Jurkat, Clone E6-1 (cell line): ENCODE data around the gene PLCD1.

Source experiments
- DNase-seq: peaks from one replicate; pipeline ENCODE4 v3.0.0-alpha.2; 2011; ENCODE audit warnings: low read depth, low spot score
- H3K4me3 ChIP-seq: 2 replicates; pipeline ENCODE4 v1.5.1; 2011; ENCODE audit warnings: mild to moderate bottlenecking, low read length, control low read depth, moderate library complexity

PLCD1 gene

DNA sequence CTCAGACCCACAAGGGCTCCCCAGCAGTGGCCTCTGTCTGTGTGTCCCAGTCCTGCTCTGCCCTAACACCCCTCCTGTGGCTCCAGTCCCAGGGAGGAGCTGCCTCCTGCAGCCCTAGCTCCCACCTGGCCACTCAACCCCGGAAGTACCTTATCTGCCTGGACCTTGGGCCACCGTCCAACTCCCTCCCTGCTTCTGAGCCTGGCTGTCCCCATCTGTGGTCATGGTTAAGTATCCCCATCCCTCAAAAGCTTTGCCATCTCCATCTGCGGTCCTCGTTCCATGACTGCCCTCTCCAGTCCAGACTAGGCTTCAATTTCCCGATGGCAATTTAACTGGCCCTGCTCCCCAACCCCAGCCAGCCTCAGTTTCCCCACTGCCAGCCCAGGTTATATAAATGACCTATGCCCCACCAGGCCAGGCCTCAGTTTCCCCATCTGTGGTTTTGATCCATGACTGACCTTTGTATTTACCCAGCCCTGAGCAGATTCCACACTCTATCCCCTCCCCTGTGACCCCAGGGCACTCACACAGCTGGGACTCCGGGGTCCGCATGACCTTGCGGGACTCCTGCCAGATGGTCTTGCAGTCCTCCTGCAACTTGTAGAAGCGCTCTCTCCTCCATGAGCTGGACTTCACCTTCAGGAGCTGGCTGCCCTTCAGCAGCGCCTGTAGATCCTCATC is 9.6 kb downstream of the PLCD1 start:
- no peak overlapping the region for H3K4me3 ChIP-seq
- DNase-seq: no peak

GRCh38 chr3:38018296-38019266 is 10.9 kb downstream of the PLCD1 start:
- no peak overlapping the region for H3K4me3 ChIP-seq
- DNase-seq: no peak

DNA sequence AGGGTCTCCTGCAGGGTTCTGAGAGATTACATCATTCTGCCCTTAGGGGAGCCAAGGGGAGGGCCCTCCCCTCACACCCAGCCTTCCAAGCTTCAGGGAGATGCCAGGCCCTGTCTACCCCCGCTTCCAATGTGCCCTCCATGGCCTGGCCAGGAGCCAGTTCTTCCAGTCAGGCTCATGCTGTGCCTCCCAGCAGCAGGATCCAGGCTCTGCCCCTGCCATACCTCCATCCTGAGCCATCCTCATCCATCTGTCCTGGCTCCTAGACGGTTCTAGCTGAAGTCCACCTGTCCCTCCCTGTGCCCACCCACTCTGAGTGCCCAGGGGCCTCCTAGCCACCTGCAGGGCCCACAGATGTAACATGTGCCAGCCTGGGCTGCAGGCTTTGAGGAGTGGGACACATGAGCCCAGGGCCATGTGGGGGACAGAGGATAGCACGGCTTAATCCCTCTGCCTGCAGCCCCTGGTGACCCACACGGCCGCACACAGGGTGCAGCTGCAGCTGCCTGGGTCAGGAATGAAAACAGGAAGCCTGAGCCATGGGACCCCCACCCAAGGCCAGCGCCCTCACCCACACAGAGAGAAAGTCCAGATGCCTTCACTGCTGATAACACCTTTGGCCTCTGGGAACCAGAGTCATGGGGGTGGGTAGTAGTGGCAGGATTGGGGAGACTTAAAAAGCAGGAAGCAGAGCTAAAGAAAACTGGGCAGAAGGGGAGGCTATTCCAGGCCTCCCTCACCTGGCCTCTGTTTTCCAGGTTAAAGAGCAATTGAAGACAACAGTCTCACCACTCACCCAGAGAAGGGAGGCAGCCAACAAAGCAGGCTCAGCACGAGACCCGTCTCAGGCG is 11.8 kb downstream of the PLCD1 start:
- no peak overlapping the region for H3K4me3 ChIP-seq
- DNase-seq: no peak

- no peak for DNase-seq
- no peak overlapping the region for H3K4me3 ChIP-seq
Observed at GRCh38 chr3:38016847-38017444, 12.5 kb downstream of the PLCD1 start.

- no peak for DNase-seq
- no peak overlapping the region for H3K4me3 ChIP-seq
Observed at GRCh38 chr3:38016410-38016809, 13.0 kb downstream of the PLCD1 start.

- no peak overlapping the region for H3K4me3 ChIP-seq
- DNase-seq: no peak
Observed at GRCh38 chr3:38015984-38016383, 13.5 kb downstream of the PLCD1 start.

- H3K4me3 ChIP-seq: no peak overlapping the region
- no peak for DNase-seq
Observed at GRCh38 chr3:38015485-38015884, 14.0 kb downstream of the PLCD1 start.

GRCh38 chr3:38011111-38011510 is 18.3 kb downstream of the PLCD1 start:
- no peak overlapping the region for H3K4me3 ChIP-seq
- no peak for DNase-seq

DNA sequence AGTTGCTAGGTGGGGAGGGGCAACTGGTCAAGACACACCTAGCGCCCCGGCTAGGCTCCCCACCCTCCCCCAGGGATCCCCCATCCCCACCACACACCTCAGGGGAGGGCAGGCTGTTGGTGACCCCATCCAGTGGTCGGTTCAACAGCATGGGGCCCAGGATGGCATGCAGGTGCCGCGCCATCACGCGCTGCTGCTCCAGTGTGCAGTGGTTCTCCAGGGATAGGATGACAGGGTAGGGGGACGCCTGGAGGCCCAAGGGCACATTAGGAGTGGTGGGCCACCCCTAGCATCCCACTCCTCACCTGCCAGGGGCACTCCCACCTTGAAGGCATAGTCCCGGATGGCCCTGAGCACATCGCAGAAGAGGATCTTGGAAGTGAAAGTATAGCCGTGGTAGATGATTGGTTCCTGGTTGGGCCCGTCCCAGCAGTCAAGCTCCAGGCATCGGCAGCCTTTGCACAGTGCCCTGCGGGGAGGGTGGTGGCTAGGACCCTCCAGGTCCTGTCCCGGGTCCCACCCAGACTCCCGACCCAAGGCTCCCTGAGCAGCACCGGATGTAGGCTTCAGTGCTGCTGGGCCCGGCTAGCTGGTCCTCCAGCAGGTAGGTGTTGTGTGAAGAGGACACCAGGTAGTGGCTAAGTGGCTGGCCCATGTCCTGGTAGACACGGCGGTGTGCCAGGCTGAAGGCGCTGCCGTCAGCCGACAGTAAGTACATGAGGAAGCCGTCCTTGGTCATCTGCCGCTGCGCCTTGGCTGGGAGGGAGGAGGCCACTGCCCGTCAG is 19.4 kb downstream of the PLCD1 start:
- DNase-seq: no peak
- H3K4me3 ChIP-seq: no peak overlapping the region

DNA sequence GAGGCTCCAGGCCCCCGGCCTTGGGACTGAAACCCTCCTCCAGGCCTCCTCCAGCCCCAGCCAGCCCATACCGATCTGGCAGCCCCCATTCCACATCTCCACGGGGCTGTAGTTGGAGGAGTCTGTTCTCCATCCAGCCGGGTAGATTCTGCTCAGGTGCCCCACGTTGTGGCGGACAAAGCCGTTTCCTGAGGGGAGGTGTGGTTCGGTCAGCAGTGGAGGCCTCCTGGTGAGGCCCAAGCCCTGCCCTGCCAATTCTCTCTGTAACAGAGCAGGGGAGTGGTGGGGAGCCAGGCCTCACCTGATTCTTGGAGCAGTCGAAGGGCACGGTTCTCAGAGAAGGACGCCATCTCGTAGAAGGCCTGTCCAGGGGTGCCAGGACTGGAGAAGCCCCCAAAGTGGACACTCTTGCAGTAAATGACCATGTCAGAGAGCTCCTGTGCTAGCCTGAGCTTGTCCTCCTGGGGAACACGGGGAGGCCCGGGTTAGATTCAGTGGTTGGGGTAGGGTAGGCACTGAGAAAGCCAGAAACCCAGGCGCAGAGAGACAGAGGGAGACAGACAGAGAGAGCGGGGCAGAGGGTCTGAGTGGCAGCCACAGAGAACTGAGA is 20.4 kb downstream of the PLCD1 start:
- DNase-seq: no peak

DNA sequence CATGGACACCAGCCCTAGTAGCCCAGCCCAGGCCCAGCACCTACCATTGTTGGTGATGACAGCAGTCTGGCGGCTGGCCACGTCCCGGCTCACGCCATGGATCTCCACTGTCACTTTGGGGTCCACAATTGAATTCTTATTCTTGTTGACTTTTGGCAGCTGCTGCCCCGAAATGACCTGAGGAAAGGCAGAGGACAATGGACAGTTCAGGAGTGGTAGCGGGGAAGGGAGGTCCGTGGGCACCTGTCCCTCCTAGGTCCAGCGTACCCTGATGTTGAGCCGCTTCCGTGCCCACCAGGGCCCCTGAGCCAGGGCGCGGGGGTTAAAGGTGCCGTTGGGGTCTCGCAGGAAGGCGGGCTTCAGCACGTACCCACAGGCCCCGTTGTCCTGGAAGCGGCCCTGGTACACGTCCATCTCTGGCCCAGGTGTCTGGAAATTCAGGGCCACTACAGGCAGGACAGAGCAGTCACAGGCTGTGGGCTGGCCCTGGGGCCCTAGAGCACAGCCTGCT is 21.2 kb downstream of the PLCD1 start:
- H3K4me3 ChIP-seq: no peak overlapping the region
- no peak for DNase-seq

More for the DNA sequence above, 20.4 kb downstream of the PLCD1 start:
- H3K4me3 ChIP-seq: no peak overlapping the region

DNA sequence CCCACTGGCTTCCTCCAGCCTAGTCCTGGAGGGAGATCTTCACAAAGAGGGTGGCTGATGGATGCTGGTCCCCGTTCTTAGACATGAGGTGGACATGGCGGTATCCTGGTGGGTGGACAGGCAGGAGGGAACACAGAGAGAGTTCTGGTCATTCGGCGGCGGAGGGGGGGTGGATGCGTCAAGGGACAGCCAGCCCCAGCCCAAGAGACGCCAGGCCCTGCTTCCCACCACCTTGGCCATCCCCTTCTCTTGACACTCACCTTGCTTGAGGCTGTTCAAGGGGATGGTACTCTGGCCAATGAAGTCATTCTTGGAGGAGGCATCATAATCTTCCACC is 21.7 kb downstream of the PLCD1 start:
- no peak overlapping the region for H3K4me3 ChIP-seq
- no peak for DNase-seq

GRCh38 chr3:38006445-38006995 is 22.9 kb downstream of the PLCD1 start:
- H3K4me3 ChIP-seq: no peak overlapping the region
- DNase-seq: no peak

DNA sequence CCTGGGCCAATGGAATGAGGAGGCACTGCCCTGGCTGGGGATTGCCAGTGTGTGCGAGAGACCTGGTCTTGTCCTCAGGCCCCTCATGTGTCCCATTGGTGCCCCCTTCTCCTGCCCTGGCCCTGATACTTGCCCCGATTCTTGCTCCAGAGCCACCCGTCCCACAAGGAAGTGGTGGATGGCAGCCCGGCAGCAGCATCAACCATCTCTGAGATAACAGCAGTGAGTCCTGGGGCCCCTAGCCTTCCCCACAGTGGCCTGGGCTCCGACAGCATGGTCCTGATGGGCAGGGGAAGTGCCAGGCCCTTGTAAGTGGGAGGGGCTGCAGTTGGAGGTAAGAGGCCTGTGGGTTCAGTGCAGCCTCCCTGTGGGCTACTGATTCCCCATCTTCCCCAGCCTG is 23.4 kb downstream of the PLCD1 start:
- no peak overlapping the region for H3K4me3 ChIP-seq
- DNase-seq: no peak

- no peak overlapping the region for H3K4me3 ChIP-seq
- DNase-seq: no peak
Observed at GRCh38 chr3:38005076-38006020, 24.1 kb downstream of the PLCD1 start.

DNA sequence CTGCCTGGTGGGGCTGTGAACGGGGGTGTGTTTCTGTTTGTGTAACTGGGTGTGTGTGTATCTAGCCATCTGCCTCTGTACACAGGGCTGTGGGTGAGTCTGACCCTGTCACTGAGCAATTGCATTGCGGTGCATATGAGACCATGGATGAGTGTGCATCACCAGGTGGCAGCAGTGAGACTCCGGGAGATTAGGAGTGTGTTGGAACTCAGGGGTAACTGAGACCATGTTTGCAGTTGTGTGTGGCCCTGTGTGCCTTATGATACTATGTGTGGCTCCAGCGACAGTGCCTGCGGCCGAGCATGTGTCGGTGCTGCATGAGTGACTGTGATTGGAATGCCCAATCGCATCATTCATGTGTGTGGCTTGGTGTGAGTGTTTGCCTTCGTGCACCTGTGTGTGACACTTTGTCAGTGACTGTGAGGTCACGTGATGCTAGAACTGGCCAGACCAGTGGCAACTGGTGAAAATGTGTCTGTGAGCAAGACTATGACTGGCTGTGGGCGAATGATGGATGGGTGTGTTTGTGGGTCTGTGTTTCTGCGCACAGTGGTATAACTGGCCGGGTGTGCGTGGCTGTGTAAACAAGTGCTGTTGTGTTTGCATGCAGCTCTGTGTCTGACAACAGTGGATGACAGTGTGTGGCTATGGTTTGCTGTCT is 24.9 kb downstream of the PLCD1 start:
- no peak overlapping the region for H3K4me3 ChIP-seq
- DNase-seq: no peak
